Esophagus squamous epithelium (tissue), 5 donors: Measurements from ENCODE around the gene ZNF606. TPM values are rescaled to one million over a fixed set of nuclear protein-coding genes. Genes with fewer than 3 reads are reported as not detected.

Source experiments
- DNase-seq: peaks from one replicate; lab custom pipeline; 2025; lab: John Stamatoyannopoulos, UW
- H3K27ac ChIP-seq, 4 donors: fragments of 200-600 bp; sonication (generic); one replicate each; pipeline ENCODE4 v1.5.1; 2016 to 2019; ENCODE audit warnings: mild to moderate bottlenecking in 1 of 4
- H3K27me3 ChIP-seq, 4 donors: fragments of 200-600 bp; sonication (generic); 1 replicate in 3 of 4; 2 replicates in 1 of 4; pipeline versions ENCODE4 v1.5.1 to v1.6.0; 2017 to 2021; ENCODE audit warnings: antibody characterized with exemption in 1 of 4
- H3K36me3 ChIP-seq, 3 donors: fragments of 200-600 bp; sonication (generic); one replicate each; pipeline ENCODE4 v1.5.1; 2016 to 2019
- H3K4me1 ChIP-seq, 3 donors: fragments of 200-600 bp; sonication (generic); one replicate each; pipeline ENCODE4 v1.5.1; 2017 to 2019
- H3K4me3 ChIP-seq, 4 donors: fragments of 200-600 bp; sonication (generic); 1 replicate in 3 of 4; 2 replicates in 1 of 4; pipeline ENCODE4 v1.5.1; 2016 to 2019; ENCODE audit warnings: mild to moderate bottlenecking in 2 of 4, moderate library complexity in 1 of 4
- H3K9me3 ChIP-seq, 3 donors: fragments of 200-600 bp; sonication (generic); one replicate each; pipeline ENCODE4 v1.5.1; 2016 to 2019
- POLR2A ChIP-seq, 4 donors: fragments of 450-650 bp; IDR thresholded peaks; one replicate each; pipeline ENCODE4 v1.6.1; 2017; ENCODE audit warnings: antibody characterized with exemption in 4 of 4, mild to moderate bottlenecking in 4 of 4, moderate library complexity in 3 of 4
- WGBS, 2 donors: methylation state at CpG; one replicate each; pipeline ENCODE4 v1.1.5; 2018; 5-methylcytosine and 5-hydroxymethylcytosine counted together
- intact Hi-C: fragments of 100-400 bp; cut with DNase I; formaldehyde crosslinking; loops from one replicate; pipeline ENCODE4 v1.15.0; 2022
- total RNA-seq, 4 donors: library from RNA; depleted of rRNA; stranded (reverse); fragments of >200 nt; gene quantifications; one replicate each; pipeline ENCODE4 v1.1.0, GENCODE V29; 2016
- TF ChIP-seq, protein P1 (sequence below), 6 experiments: fragments of 450-650 bp in 4 of 6; fragments of 200-600 bp in 2 of 6; sonication (generic) in 2 of 6; IDR thresholded peaks; one replicate each; pipeline ENCODE4 v1.5.1; 2016 to 2019; ENCODE audit warnings: antibody characterized with exemption in 6 of 6, mild to moderate bottlenecking in 4 of 6, moderate library complexity in 4 of 6
- donor health status: DM: yes; HTN: yes; CAD: no.

Gene ZNF606
- total RNA-seq, 4 donors from 2014 or later, result 7.2 to 13.0 (median 8.1) TPM

DNA sequence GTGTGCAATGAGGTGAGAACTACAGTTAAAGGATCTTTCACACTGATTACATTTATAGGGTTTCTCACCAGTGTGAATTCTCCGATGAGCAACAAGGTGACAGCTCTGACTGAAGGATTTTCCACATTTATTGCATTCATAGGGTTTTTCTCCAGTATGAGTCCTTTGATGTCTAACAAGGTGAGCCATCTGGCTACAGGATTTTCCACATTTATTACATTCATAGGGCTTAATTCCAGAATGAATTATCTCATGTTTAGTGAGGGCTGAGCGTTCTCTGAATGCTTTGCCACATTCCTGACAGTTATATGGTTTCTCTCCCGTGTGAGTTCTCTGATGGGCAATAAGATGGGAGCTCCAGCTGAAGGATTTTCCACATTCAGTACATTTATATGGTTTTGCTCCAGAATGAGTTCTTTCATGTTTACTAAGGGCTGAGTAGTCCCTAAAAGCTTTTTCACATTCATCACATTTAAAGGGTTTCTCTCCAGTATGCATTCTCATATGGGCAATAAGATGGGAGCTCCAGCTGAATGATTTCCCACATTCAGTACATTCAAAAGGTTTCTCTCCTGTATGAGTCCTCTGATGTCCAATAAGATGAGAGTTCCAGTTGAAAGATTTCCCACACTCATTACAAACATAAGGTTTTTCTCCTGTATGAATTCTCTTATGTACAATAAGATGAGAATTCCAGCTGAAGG is 23.9 kb downstream of the ZNF606 start:
- WGBS, 2 donors, result 94 to 97% methylated on average over 3 of the region's 3 CpGs
- peaks cover 39 to 100% (median 97%) of the 10 kb centered on the region in 3 donors for H3K9me3 ChIP-seq
- no peak overlapping the region for H3K4me3 ChIP-seq
- intact Hi-C loops, result no loop called here
- no peak overlapping the region for H3K27ac ChIP-seq
- peaks cover 27 to 87% (median 34%) of the 10 kb centered on the region in 3 donors for H3K36me3 ChIP-seq
- no peak for DNase-seq
- TF ChIP-seq, protein P1, sequence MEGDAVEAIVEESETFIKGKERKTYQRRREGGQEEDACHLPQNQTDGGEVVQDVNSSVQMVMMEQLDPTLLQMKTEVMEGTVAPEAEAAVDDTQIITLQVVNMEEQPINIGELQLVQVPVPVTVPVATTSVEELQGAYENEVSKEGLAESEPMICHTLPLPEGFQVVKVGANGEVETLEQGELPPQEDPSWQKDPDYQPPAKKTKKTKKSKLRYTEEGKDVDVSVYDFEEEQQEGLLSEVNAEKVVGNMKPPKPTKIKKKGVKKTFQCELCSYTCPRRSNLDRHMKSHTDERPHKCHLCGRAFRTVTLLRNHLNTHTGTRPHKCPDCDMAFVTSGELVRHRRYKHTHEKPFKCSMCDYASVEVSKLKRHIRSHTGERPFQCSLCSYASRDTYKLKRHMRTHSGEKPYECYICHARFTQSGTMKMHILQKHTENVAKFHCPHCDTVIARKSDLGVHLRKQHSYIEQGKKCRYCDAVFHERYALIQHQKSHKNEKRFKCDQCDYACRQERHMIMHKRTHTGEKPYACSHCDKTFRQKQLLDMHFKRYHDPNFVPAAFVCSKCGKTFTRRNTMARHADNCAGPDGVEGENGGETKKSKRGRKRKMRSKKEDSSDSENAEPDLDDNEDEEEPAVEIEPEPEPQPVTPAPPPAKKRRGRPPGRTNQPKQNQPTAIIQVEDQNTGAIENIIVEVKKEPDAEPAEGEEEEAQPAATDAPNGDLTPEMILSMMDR (IDR thresholded peaks at IDR 0.05), result no peak
- TF ChIP-seq POLR2A (IDR thresholded peaks at IDR 0.05), result no peak
- H3K27me3 ChIP-seq, result no peaks in the 10 kb centered on the region
- H3K4me1 ChIP-seq, result no peaks in the 10 kb centered on the region

DNA sequence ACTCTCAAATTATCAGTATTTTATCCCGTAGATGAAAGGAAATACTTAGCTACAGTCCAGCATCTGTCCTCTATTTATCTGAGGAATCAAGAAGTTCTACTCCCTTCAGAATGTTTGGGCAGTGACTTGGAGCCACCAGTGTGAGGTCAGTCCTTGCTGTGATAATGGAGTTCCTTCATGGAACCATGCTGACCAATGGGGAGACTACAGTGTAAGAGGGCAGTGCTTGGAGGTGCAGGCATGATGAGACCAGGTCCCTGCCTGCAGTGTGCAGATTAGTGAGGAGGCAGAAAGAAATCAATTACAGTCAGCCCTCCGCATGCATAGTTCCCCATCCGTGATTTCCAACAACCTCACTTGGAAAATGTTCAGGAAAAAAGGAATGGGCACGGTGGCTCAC is 28.2 kb downstream of the ZNF606 start, which contains the start of gene C19orf18:
C19orf18 (minus strand) TSS at position 101 of the 400 bp plus-strand sequence. CDS start 102 bp downstream, outside the sequence.
- Histone ChIP-seq H3K27ac (no peak within 1 kb of the TSS), H3K9me3 (peaks cover 24 to 100% (median 87%) of the 10 kb centered on the region in 3 donors), H3K4me1 (no peaks in the 10 kb centered on the region), H3K36me3 (peaks cover 3 to 56% (median 8%) of the 10 kb centered on the region in 3 donors), H3K4me3 (peak within 1 kb of the TSS in 1 of 4 donors; percentile 10), H3K27me3 (no peaks in the 10 kb centered on the region)
- intact Hi-C loops, result no loop called here
- TF ChIP-seq, protein P1 (IDR thresholded peaks at IDR 0.05), result no peak
- no peak for TF ChIP-seq POLR2A (IDR thresholded peaks at IDR 0.05)
- no peak for DNase-seq
- 88 to 91% methylated on average over 4 of the region's 4 CpGs for WGBS, 2 donors

DNA sequence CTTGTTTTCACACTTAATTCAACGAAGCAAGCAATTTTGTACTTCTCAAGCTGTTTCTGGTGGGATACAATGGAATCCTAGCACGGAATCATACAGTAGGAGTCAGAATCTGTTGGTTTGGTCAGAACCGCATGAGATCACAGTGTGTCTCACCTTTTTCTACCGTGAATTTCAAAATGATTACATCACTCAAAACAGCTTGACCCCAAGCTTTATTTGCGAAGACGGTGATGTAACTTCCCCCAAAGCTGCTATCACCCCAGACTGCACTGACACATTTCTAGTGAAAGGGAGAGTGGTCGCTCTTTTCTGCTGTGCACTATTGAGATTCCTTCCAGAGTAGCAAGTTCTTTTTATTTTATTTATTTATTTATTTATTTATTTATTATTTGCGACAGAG is 37.9 kb downstream of the ZNF606 start:
- intact Hi-C loops, result no loop called here
- H3K4me1 ChIP-seq, result no peaks in the 10 kb centered on the region
- no peak overlapping the region for H3K27ac ChIP-seq
- no peaks in the 10 kb centered on the region for H3K27me3 ChIP-seq
- TF ChIP-seq, protein P1 (IDR thresholded peaks at IDR 0.05), result no peak
- TF ChIP-seq POLR2A (IDR thresholded peaks at IDR 0.05), result no peak
- H3K4me3 ChIP-seq, result no peak overlapping the region
- H3K9me3 ChIP-seq, result peaks cover 0 to 99% (median 64%) of the 10 kb centered on the region in 3 donors
- no peak for DNase-seq
- 77 to 91% methylated on average over 8 of the region's 8 CpGs for WGBS, 2 donors
- peaks cover 0 to 22% (median 0%) of the 10 kb centered on the region in 3 donors for H3K36me3 ChIP-seq

DNA sequence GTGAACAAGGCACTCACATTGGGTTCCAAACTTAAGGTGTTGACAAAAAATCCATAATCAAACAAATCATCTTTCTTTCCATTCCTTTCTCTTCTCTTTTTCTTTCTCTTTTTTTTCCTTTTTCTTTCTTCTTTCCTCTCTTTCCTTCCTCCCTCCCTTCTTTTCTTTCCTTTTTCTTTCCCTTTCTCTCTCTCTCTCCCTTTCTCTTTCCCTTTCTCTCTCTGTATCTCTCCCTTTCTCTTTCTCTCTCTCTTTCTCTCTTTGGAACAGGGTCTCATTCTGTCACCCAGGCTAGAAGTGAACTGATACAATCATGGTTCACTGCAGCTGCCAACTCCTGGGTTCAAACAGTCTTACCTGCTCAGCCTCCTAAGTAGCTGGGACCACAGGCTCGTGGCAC is 40.8 kb downstream of the ZNF606 start:
- H3K27ac ChIP-seq, result no peak overlapping the region
- TF ChIP-seq, protein P1 (IDR thresholded peaks at IDR 0.05), result no peak
- no peak for TF ChIP-seq POLR2A (IDR thresholded peaks at IDR 0.05)
- intact Hi-C loops, result no loop called here
- no peak for DNase-seq
- H3K9me3 ChIP-seq, result peaks cover 0 to 99% (median 66%) of the 10 kb centered on the region in 3 donors
- no peak overlapping the region for H3K4me3 ChIP-seq
- no peaks in the 10 kb centered on the region for H3K4me1 ChIP-seq
- H3K27me3 ChIP-seq, result no peaks in the 10 kb centered on the region
- peaks cover 0 to 15% (median 0%) of the 10 kb centered on the region in 3 donors for H3K36me3 ChIP-seq
- 85 to 88% methylated on average over 1 of the region's 1 CpG for WGBS, 2 donors

DNA sequence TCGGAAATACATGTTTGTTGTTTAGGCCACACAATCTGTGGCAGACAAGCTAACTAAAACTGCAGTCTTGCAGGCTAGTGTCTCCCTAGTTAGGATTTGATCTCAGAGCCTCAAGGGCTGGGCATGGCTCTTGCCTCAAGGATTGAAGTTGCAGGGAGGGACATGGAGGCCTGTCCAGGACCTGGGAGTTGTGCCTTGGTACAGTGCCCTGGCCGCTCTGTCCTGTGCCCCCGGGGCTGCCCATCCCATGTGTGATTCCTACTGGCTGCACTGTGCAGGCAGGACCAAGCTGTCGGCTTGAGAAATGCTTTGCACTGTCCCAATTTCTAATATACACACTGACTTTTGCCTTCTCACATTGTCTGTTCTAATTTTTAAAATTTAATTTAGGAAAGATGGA is 47.6 kb downstream of the ZNF606 start:
- intact Hi-C loops, result no loop called here
- Histone ChIP-seq H3K4me3 (no peak overlapping the region), H3K27me3 (no peaks in the 10 kb centered on the region), H3K4me1 (no peaks in the 10 kb centered on the region), H3K36me3 (no peaks in the 10 kb centered on the region), H3K27ac (no peak overlapping the region), H3K9me3 (peaks cover 0 to 74% (median 40%) of the 10 kb centered on the region in 3 donors)
- DNase-seq, result no peak
- TF ChIP-seq, protein P1 (IDR thresholded peaks at IDR 0.05), result no peak
- TF ChIP-seq POLR2A (IDR thresholded peaks at IDR 0.05), result no peak
- 86 to 100% methylated on average over 2 to 4 of the region's 4 CpGs for WGBS, 2 donors
